HG03521 (cell line): ENCODE measurements around the gene LCE3A.

Source experiments
- ATAC-seq: cut with Tn5 transposase; IDR thresholded peaks from one replicate; pipeline ENCODE4 v1.9.1; 2021; ENCODE audit warnings: mild to moderate bottlenecking, moderate library complexity; ENCODE audit not compliant: unreplicated experiment

Gene LCE3A

DNA sequence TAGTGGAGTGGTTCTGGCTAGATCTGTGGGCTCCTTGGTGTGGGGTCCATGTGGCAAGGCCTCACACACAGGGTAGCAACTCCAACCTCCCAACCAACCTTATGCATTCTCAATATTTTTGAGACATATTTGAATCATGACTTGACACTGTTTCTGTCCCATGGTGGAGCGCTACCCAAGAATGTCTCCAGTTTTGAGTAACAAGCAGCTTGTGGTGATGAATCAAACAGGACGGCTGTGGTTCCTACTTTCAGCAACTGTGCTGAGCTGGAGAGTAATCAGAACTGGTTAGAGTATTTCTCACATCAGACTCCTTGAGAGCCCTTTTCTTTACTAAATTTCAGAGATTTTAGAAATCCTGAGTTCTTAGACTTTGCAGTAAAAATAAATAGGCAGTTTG is 45.7 kb downstream of the LCE3A start:
- no peak for ATAC-seq
